A549 (cell line): Measurements from ENCODE around the gene BUB1B.

Experiments
- CBX8 ChIP-seq: fragments of 200-600 bp; sonication (generic); IDR thresholded peaks from 2 replicates; pipeline ENCODE4 v1.6.1; 2016
- CHD2 ChIP-seq: fragments of 150-350 bp; IDR thresholded peaks from 2 replicates; pipeline ENCODE4 v1.6.1; 2014; ENCODE audit warnings: low read length; ENCODE audit not compliant: partially characterized antibody
- EP300 ChIP-seq, 2 experiments: fragments of >200 bp; sonication (Bioruptor Twin); formaldehyde crosslinking; IDR thresholded peaks; 2 replicates in 1 of 2; 3 replicates in 1 of 2; pipeline ENCODE4 v1.6.1; 2016 to 2017
- ESRRA ChIP-seq: fragments of 150-350 bp; IDR thresholded peaks from 2 replicates; pipeline ENCODE4 v1.6.1; 2014; ENCODE audit warnings: mild to moderate bottlenecking, low read length, borderline replicate concordance
- NFE2L2 ChIP-seq: fragments of 150-350 bp; conservative IDR thresholded peaks from 2 replicates; pipeline ENCODE4 v1.6.1; 2014; ENCODE audit warnings: low read length
- PHF8 ChIP-seq: fragments of 200-600 bp; sonication (generic); IDR thresholded peaks from 2 replicates; pipeline ENCODE4 v1.6.1; 2016; ENCODE audit warnings: low read depth, mild to moderate bottlenecking, antibody characterized with exemption, moderate library complexity, borderline replicate concordance
- POLR2A ChIP-seq: IDR thresholded peaks from 2 replicates; pipeline ENCODE4 v1.6.1; 2012; ENCODE audit warnings: mild to moderate bottlenecking, low read length
- RAD21 ChIP-seq, 2 experiments: fragments of >200 bp in 1 of 2; sonication (Bioruptor Twin) in 1 of 2; formaldehyde crosslinking in 1 of 2; IDR thresholded peaks in 1 of 2; conservative IDR thresholded peaks in 1 of 2; 2 replicates in 1 of 2; 3 replicates in 1 of 2; pipeline ENCODE4 v1.6.1; 2012 to 2018; ENCODE audit warnings: inconsistent platforms in 1 of 2
- SMC3 ChIP-seq: fragments of >200 bp; sonication (Bioruptor Twin); formaldehyde crosslinking; IDR thresholded peaks from 3 replicates; pipeline ENCODE4 v1.6.1; 2018; ENCODE audit warnings: inconsistent platforms
- SREBF2 ChIP-seq: fragments of 450-650 bp; IDR thresholded peaks from 2 replicates; pipeline ENCODE4 v1.6.1; 2014; ENCODE audit warnings: mild to moderate bottlenecking, moderate library complexity
- TP53 ChIP-seq: fragments of 250-450 bp; sonication (Bioruptor Pico); IDR thresholded peaks from 2 replicates; pipeline ENCODE4 v1.5.0; 2021; ENCODE audit warnings: mild to moderate bottlenecking, moderate library complexity
- TF ChIP-seq, protein P1 (sequence below): fragments of 150-350 bp; IDR thresholded peaks from 2 replicates; pipeline ENCODE4 v1.6.1; 2014; ENCODE audit warnings: low read depth, mild to moderate bottlenecking, low read length
- TF ChIP-seq, protein P2 (sequence below): IDR thresholded peaks from 2 replicates; pipeline ENCODE4 v1.6.1; 2012
- TF ChIP-seq, protein P3 (sequence below): fragments of >200 bp; sonication (Bioruptor Twin); formaldehyde crosslinking; IDR thresholded peaks from 3 replicates; pipeline ENCODE4 v1.5.1; 2016

DNA sequence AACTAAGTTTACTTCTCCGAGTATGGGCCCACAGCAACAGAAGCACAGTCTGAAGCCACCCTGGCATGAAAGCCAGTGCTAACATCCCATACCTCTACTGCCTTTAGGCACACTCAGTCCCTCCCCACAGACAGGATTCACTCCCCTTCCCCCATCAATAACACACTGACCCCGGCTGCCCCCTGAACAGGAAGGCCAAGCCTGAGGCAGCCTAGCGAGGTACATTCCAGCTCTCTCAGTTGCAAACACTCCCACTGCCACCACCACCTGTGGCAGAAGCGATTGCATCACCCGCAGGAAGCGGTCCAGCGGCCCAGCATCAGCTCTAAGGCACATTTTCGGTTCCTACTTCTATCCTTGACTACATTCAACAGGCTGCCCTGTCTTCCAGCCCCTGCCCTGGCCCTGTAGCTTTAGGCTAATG, 45.2 kb upstream of the BUB1B start:
- no peak for TF ChIP-seq CBX8
- no peak for TF ChIP-seq RAD21 (conservative IDR thresholded peaks at IDR 0.05 in 1 of 2, IDR thresholded peaks at IDR 0.05 in 1 of 2)
- TF ChIP-seq EP300 (IDR thresholded peaks at IDR 0.05), result no peak
- TF ChIP-seq, protein P1, sequence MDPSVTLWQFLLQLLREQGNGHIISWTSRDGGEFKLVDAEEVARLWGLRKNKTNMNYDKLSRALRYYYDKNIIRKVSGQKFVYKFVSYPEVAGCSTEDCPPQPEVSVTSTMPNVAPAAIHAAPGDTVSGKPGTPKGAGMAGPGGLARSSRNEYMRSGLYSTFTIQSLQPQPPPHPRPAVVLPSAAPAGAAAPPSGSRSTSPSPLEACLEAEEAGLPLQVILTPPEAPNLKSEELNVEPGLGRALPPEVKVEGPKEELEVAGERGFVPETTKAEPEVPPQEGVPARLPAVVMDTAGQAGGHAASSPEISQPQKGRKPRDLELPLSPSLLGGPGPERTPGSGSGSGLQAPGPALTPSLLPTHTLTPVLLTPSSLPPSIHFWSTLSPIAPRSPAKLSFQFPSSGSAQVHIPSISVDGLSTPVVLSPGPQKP, result no peak
- no peak for TF ChIP-seq CHD2
- TF ChIP-seq TP53 (CRISPR knock-in tag), result no peak
- TF ChIP-seq, protein P2, sequence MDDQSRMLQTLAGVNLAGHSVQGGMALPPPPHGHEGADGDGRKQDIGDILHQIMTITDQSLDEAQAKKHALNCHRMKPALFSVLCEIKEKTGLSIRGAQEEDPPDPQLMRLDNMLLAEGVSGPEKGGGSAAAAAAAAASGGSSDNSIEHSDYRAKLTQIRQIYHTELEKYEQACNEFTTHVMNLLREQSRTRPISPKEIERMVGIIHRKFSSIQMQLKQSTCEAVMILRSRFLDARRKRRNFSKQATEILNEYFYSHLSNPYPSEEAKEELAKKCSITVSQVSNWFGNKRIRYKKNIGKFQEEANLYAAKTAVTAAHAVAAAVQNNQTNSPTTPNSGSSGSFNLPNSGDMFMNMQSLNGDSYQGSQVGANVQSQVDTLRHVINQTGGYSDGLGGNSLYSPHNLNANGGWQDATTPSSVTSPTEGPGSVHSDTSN, result no peak
- no peak for TF ChIP-seq SMC3
- TF ChIP-seq, protein P3, sequence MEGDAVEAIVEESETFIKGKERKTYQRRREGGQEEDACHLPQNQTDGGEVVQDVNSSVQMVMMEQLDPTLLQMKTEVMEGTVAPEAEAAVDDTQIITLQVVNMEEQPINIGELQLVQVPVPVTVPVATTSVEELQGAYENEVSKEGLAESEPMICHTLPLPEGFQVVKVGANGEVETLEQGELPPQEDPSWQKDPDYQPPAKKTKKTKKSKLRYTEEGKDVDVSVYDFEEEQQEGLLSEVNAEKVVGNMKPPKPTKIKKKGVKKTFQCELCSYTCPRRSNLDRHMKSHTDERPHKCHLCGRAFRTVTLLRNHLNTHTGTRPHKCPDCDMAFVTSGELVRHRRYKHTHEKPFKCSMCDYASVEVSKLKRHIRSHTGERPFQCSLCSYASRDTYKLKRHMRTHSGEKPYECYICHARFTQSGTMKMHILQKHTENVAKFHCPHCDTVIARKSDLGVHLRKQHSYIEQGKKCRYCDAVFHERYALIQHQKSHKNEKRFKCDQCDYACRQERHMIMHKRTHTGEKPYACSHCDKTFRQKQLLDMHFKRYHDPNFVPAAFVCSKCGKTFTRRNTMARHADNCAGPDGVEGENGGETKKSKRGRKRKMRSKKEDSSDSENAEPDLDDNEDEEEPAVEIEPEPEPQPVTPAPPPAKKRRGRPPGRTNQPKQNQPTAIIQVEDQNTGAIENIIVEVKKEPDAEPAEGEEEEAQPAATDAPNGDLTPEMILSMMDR, result no peak
- no peak for TF ChIP-seq SREBF2
- no peak for TF ChIP-seq NFE2L2
- no peak for TF ChIP-seq POLR2A
- TF ChIP-seq ESRRA, result no peak
- TF ChIP-seq PHF8, result no peak
